GM19025 (cell line): Measurements from ENCODE around the gene NCK2.

Source experiments
- ATAC-seq: cut with Tn5 transposase; IDR thresholded peaks from one replicate; pipeline ENCODE4 v1.9.1; 2021; ENCODE audit warnings: mild to moderate bottlenecking, low read depth, moderate library complexity; ENCODE audit not compliant: unreplicated experiment

The NCK2 gene

DNA sequence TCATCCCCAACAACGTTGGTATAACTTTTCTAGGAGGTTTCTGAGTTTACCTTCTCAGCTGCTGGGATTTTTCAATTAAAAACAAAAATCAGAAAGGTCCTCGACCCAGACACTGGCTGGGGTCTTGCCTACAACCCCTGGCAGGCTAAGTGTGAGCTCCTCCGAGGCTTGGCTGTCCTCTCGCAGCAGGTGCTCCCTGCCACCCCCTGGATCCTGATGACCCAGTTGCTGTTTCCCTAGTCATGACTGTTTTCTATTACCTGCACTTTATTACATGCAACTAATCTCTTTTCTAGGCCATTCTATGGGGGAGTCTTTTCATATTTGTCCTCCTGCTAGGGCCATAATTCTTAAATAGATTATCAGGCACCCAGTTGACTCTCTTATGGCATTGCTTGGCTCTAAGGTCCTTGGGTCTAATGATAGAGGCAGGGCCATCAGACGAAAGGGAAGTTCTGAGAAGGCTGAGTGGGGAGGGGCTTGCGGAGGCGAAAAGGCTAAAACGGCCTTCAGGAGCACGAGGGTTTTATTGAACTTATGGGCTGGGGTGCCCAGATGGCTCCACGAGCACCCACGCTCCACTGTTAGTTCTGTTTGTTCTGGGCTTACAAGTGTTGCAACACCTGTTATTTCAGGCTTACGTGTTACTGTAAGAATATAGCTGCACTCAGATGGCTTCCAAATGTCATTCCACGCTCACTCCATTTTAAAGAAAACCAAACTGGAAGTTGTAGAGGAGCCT lies 166.0 kb downstream of the NCK2 start:
- ATAC-seq, result no peak

DNA sequence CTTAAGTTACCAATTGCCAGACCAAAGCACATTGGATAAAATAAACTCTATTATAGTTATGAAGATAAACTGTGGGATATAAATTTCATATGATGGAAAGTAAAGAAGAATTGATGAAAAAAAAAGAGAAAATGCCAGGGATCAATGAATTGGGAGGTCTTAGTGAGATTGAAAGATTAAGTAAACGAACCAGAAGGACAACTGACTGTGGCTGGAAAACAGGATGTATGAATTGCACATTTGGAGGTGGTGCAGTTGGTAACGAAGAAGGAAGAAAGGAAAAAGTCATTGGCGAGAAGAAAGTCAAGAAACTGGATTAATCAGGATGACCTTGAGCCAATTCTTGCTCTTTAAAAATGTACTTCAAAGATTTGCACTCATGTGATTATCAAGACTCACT lies 166.7 kb downstream of the NCK2 start:
- no peak for ATAC-seq

DNA sequence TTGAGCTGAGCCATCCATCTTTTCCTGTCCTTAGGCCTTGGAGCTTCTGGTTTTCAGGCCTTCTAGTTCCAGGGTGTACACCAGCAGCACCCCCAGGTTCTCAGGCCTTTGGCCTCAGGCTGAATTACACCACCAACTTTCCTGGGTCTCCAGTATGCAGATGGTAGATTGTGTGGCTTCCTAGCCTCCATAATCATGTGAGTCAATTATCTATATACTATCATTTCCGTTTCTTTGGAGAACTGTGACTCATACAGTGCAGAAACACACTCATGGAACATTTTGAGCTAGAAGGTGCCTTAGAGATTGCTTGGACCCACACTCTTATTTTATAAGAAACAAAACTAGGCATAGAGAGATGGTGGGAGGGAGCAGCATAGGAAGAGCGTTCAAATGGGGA lies 167.4 kb downstream of the NCK2 start:
- ATAC-seq, result no peak

DNA sequence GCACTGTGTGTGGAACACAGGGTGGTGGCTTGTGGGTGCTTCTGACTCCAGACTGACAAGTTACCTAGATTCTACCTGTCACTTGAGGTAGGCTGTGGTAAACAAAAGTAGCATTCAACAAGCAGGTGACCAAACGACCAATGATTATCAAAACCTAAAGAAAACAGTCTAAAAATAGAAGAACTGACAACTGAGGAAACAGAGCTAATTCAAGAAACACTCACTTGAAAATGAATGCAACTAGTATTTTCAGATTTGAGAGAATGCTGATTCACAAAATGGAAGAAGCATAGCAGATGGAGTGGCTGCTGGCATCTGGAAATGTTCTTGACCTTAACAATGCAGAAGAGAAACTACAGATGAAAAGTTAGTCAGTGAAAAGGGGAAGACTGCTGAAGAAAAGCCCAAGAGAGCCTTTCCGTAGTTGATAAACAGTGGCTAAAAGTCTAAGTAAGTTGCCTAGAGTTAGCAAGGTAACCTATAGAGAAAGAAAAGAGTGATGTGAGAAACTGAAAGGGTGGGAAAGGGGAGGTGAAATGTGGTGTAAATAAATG lies 170.4 kb downstream of the NCK2 start:
- peak; percentile 59 for ATAC-seq

DNA sequence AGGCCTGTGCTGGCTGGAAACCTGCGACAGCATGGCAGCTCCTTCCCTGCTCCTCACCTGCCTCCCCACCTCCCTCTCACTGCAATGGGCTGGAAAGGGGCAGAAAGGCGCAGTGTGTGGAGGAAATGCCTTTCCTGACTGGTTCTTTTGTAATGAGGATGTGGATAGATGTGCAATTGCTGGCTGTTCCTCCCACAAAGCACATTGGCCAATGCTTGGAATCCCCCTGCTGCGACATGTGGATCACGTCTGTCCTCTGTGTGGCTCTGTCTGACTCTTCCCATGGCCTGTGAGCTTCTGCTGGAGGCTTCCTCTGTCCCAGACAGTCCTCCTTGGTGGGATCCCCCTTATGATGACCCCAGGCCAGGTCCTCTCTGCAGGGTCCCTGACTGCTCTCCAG lies 172.5 kb downstream of the NCK2 start:
- ATAC-seq, result no peak

DNA sequence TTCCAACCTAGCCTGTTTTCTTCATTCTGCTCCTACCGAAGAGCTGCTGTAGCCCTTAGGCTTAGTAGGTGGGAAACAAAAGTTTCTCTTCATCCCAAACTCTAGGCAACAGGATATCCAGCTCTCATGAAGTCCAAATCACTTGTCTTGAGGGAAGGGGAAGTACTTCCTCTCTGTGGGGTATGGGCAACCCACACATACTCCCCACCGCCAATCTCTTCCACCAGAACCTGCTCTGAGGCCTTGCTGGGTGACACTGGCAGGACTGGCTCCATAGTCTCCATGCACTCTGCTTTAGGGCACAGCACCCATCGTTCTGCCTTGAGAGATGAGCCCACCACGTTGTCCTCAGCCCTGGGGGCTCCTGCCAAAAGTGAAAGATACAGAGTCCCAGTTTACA lies 173.0 kb downstream of the NCK2 start:
- ATAC-seq, result no peak

DNA sequence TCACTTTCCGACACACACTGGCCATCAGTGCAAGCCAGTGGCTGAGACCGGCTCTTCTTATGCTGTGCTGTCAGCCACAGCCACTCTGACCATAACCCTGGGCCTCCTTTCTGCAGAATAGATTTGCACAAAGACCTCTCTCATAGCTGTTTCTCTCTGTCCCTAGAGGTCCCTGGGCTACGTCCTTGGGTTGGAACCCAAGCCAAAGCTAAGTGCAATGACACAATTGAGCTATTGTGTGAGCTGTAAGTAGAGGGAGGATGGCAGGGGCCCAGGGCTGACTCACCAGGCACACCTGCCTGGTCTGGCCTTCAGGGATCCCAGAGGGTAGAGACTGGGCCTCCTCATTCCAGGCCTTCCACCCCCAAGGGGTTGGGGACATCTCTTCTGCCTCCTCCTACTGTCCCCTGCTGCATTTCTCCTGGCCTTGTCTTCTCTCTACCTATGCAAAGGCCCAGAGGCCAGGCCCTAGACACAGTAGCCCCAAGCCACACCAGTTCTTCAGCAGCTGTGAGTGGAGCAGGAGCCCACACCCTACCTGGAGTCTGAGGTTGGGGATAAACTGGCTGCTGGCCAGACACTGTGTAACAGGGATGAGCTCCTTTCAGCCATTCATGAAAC lies 174.6 kb downstream of the NCK2 start:
- no peak for ATAC-seq

DNA sequence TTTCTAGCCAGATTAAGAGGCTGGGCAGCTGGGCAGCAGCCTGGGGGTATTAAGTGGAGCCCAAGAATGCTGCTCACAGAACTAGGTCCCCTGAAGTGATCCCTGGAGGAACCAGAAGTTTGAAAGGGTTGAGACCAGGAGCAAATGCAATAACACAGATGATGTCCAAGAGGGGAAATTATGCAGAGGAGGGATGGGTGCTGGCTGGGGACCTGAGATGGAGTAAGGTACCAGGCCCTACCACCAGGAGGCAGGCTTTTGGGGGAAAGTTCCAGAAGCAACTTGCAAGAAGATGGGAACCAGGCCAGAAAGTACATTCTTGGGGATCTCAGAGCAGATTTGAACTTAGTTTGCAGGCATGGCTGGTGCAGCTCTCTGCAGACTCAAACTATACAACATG lies 175.1 kb downstream of the NCK2 start:
- no peak for ATAC-seq

DNA sequence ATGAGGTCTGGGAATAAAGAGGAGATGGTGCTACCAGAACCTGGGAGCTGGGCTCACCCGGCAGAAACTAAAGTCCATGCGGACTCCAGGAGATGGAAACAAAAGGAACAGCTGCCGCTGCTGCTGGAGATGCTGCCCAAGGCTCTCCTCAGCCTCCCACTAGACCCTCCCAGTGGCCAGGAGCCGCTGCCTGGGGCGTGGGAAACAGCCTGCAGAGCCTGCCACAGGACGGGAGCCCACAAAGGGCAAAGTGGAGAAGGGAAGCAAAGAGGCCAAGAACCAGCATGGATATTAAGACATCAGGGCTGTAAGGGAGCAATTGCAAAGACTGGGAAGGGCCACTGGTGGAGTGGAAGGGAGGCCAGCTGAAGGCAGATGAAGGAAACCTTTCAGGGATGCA lies 179.6 kb downstream of the NCK2 start:
- ATAC-seq, result no peak

DNA sequence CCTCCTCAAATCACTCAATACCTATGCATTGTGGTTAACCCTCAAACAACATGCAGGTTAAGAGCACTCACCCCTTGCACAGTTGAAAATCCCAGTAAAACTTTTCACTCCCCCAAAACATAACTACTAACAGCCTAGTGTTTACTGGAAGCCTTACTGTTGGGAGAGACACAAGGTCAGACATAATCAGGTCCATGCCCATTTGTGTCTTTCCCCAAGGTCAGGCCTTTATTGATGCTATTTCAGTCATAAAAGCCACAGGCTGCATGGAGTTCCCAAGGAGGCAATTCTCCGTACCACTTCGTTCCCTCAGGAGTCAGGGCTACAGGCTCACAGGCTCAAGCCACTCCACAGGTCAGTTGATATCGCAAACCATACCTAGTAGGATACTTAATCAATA lies 180.2 kb downstream of the NCK2 start:
- ATAC-seq, result no peak

DNA sequence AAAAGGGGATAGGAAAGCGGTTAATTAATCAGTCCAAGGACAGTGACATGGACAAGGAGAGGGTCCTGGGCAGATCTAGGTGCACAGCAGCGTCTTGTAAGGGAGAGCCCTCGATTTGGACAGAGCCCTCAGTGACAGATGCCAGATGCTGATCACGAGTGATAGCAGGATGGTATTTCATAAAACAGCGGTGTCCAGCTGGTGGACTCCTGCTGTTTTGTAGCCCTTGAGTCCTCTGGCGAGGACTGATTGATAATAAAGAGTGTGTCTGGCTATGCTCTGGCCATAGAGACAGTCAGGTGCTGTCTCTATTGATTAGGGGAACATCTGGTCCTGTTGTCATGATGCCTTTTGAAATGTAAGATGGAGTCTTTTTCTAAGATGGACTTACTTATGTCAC lies 180.7 kb downstream of the NCK2 start:
- no peak for ATAC-seq

DNA sequence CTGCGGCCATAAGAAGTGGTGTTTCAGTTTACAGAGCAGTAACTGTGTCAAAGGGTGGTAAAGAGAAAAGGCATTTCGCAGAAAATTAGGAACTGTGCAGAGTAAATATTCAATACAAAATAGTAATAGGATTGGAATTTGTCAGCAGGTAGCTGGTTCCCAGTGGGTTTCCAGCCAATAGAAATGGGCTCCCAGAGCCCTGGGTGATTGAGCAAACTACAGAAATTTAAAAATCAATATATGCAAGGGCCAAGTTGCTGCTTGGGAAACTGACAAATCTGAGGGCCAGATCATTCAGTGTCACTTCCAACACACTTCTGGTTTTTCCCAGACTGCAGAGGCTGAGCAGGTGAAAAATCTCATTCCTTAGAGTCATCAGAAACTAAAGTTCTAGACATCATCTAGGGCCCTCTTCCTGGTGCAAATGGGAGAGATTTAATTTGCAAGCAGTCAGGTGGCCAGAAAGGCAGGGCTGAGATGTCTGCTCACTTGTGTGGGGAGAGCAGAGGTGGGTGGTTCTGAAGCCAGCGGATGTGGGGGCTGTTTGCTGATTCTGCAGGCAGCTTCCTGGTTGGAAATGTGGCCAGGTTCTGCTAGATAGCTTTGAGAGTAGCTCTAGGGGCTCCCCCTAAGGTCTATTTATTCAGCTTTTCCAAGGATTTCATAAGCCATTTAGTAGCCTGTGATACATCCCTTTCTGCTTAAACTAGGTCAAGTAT lies 182.4 kb downstream of the NCK2 start:
- no peak for ATAC-seq

DNA sequence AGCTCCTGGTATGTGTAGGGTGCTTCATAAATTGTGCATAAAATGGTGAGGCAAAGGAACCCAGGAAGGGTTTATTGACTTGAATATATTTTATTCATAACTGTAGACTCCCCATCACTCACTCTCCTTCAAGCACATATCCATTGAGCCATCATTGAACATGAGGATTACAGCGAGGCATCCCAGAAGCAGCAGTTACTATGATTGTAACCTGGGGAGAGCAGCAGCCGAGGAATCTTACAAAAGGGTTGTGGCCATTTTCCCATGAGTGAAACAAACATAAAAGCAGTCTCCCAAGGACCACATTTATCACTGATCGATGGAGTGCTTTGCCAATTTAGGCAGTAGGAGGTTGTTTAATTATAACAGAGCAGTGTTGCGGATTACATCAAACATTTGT lies 183.4 kb downstream of the NCK2 start:
- ATAC-seq, result no peak

DNA sequence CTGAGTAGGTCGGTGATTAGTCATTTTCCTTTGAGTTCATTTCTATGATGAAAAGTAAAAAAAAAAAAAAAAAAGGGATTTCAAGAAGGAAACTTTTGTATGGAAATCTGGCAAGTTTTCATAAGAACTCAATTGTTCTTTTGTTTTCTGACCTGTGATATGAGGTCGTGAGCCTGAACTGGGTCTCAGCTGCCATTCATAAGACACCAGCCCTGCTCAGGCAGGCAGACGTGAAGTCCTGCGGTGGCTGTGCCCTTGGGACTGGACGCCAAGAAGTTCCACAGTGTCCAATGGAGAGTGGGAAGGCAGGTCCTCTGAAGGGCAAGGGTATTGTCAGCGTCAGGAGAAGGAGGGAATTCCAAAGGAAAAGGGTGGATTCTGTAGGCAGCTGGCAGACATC lies 183.9 kb downstream of the NCK2 start:
- ATAC-seq, result no peak

DNA sequence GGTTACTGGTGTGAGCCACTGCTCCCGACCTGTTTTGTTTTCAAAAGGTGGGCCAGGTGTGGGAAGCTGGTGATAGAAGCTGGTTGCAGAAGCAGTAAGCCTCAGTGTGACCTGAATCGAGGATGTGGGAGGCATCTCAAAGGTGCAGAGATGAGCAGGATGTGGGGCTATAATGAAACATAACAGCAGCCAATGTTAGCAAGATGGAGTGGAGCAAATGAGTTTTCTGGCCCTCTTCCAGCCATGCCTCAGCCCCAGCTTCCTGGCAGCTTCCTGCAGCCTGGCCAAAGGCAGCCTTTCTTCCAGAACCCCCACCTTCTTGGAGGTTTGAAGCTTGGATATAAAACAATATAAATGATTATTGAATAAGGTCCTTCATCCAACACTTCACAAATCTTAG lies 184.8 kb downstream of the NCK2 start:
- ATAC-seq, result no peak

DNA sequence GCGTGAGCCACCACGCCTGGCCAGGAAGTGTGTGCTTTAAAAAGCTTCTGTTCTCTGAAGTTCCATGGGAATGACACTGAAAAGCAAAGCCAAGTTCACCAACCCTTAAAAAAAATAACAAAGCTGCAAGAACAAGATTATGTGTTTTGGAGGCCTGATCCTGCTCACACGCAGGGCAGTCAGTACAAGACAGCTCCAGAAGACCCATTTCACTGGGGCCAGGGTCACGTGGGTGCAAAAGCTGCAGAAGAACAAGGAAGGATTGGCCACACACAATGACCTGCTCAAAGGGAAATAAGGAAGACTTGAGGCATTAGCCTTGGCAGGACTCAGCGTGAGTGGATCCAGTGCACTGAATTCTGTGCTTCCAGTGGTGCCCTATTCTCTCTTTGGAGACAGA lies 187.9 kb downstream of the NCK2 start:
- no peak for ATAC-seq

DNA sequence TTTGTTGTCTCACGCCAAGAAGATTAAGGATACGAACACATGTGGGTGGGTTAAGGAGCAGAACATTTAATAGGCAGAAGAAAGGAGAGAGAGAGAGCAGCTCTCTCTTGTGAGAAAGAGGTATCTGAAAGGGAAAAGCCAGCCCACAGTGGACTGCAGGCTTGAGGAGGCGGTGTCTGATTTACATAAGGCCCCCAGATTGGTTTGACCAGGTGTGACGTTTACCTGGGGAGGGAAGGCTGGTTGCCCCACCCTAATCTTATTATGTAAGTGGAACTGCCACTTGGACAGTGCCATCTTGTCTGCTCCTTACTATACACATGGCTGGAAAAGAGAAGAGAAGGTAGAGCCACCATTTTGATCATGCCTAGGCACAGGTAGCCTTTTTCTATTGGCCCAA lies 189.2 kb downstream of the NCK2 start:
- no peak for ATAC-seq

DNA sequence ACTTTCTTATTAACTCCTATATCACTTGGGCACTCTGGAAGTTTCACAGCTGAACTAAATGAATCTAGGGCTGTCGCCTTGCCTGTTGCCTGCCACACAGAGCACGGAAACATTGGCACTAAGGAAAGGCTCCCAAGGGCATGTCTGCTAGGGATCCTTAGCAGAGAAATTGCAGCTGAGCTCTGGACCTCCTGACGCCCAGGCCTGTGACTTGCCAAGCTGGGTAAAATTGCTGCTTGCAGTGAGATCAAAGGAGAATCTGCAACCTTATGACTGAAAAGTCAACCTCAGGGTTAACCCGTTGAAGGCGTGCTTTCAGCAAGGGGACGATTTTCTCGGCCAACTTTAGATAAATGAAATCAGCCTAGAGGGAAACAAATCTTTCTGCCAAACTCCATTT lies 189.8 kb downstream of the NCK2 start:
- no peak for ATAC-seq

DNA sequence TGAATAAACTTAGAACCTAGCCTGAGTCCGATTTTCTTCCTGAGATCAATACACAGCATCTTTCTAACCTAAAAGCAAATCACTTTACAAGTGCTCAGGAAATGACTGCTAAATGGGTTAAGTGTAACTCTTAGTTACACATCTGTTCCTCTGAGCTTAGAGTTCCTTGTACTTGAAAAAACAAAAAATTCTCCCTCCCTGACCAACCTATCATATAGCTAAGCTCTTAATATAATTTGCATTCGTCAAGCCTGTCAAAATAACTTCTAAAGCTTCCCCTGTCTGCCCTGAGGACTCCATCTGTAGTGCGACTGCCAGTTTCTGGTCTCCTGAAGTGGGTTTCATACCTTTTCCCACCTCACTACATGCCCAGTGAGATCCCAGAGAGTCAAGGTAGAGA lies 190.4 kb downstream of the NCK2 start:
- no peak for ATAC-seq

DNA sequence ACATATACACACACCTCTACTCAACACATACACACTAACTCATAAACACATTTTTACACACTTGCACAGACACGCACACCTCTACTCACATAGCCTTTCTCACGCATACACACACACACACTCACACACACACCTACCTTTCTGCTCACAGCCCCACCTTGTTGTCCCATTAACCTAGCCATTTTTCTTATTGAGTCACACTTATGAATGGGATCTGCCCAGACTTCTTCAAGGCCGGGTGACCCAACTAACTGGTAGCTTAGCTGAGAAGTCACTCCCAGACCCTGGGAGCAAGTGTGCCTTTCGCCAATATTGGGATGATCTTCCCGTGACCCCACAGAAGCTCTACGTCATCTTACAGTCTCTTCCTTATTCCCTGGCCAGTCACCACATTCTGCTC lies 192.2 kb downstream of the NCK2 start:
- no peak for ATAC-seq

DNA sequence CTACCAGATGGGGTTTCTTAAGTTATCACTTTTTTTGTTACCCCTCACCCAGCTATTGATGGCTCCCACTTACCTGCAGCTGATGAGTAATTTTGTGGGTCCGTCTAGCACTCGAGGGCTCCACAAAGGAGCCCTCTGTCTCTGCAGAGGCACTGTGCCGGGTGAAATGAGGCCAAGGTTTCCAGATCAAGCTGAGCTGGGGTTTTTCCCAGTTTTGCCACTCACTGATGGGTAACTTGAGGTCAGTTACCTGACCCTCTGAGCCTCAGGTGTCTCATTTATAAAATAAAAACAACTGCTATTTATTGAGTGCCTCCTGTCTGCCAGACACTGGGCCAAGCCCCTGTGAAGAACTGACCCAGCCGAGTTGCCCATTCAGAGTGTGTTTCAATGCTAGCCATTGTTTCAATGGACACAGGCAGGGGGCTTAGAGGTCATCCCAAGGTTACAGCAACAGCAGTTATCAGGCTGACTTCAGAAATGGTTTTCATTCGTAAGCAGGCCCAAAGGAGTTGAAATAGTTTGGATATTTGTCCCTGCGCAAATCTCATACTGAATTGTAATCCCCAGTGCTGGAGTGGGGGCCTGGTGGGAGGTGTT lies 192.9 kb downstream of the NCK2 start:
- no peak for ATAC-seq
